HG03432 (cell line): Measurements from ENCODE around the gene FOXG1.

Experiments used
- ATAC-seq: cut with Tn5 transposase; IDR thresholded peaks from one replicate; pipeline ENCODE4 v1.9.1; 2021; ENCODE audit warnings: mild to moderate bottlenecking, moderate library complexity; ENCODE audit not compliant: unreplicated experiment

FOXG1 gene

GRCh38 chr14:28761438-28762291 is 4.9 kb upstream of the FOXG1 start:
- no peak for ATAC-seq

GRCh38 chr14:28762303-28762954 is 4.2 kb upstream of the FOXG1 start:
- no peak for ATAC-seq

- ATAC-seq, result no peak
Measured at GRCh38 chr14:28762955-28763326, 3.6 kb upstream of the FOXG1 start.

GRCh38 chr14:28763751-28764256 is 2.8 kb upstream of the FOXG1 start:
- no peak for ATAC-seq

- no peak for ATAC-seq
Measured at GRCh38 chr14:28764257-28765160, 2.1 kb upstream of the FOXG1 start.

GRCh38 chr14:28765169-28765830 is 1.3 kb upstream of the FOXG1 start:
- no peak for ATAC-seq

GRCh38 chr14:28765831-28766468 is 637 bp upstream of the FOXG1 start:
- peak; percentile 21 for ATAC-seq

GRCh38 chr14:28767030-28767852 is 654 bp downstream of the FOXG1 start:
- no peak for ATAC-seq

GRCh38 chr14:28767853-28768741 is 1.5 kb downstream of the FOXG1 start:
- no peak for ATAC-seq

GRCh38 chr14:28769276-28769880 is 2.8 kb downstream of the FOXG1 start:
- no peak for ATAC-seq

- ATAC-seq, result no peak
Measured at GRCh38 chr14:28770061-28770460, 3.5 kb downstream of the FOXG1 start.

- ATAC-seq, result no peak
Measured at GRCh38 chr14:28770630-28771029, 4.0 kb downstream of the FOXG1 start.

GRCh38 chr14:28771168-28771567 is 4.6 kb downstream of the FOXG1 start:
- no peak for ATAC-seq

- no peak for ATAC-seq
Measured at GRCh38 chr14:28772613-28773012, 6.0 kb downstream of the FOXG1 start.

GRCh38 chr14:28773176-28773575 is 6.6 kb downstream of the FOXG1 start:
- ATAC-seq, result no peak

GRCh38 chr14:28773861-28774691 is 7.5 kb downstream of the FOXG1 start:
- ATAC-seq, result no peak
